GM19035 (cell line): ENCODE results near the gene PRL.

Source experiments
- ATAC-seq: cut with Tn5 transposase; IDR thresholded peaks from one replicate; pipeline ENCODE4 v1.9.1; 2021; ENCODE audit not compliant: unreplicated experiment

The PRL gene

DNA sequence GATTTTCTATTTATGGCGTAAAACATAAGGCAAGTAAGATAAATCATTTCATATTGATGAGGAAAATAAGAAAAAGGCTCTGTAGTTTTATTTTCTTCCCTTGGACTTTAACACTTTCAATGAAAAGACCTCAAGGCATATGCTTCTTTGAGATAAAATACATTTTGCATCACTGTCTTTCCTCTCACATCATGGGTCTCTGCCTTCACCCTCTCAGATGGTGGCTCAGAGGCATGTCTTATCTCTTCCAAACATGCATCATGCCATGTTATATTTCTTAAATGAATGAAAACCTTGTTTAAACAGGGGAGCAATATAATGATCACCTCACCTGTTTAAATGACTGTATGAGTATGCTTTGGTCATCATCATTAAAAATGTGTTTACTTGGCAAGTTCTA lies 59.3 kb downstream of the PRL start:
- ATAC-seq = no peak
